Activated CD8-positive, alpha-beta memory T cell treated with anti-CD3 and anti-CD28 coated beads, Interleukin-2, amount 50 U/mL, for 24 hours (primary cell): ENCODE data around the gene OGFR.

ENCODE experiments used
- DNase-seq: peaks from one replicate; pipeline ENCODE4 v3.0.0-alpha.2; 2020; ENCODE audit errors: extremely low read depth

Gene OGFR

DNA sequence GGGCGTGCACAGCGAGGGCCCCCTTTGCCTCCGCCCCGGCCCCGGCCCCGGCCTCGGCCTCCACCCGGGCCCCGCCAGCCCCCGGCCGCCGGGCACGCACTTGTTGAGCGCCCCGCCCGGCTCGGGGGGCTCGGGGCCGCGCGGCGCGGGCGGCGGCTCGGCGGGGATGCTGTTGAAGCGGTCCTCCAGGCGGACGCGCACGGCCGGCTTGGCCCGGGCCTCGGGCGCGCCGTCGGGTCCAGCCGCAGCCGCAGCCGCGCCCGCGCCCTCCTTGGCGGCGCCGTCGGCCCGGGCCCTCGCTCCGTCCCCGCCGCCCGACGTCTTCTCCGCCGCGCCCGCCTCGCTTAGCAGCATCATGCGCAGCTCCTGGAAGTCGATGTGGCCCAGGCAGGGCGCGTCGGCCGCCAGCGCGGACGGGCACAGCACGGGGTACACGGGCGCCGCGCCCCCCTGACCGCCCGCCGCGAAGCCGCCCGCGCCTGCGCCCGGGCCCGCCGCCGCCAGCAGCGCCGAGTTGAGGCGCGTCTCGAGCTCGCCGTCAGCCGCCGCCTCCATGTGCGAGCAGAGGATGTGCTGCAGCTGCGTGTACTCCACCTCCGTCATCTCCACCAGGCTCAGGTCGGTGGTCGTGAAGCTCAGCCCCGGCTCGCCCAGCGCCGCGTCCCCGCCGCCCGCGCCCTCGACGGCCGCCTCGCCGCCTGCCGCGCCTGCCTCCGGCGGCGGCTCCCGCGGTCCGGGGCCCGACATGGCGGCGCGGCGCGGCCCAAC, 56.5 kb downstream of the OGFR start:
- no peak for DNase-seq

DNA sequence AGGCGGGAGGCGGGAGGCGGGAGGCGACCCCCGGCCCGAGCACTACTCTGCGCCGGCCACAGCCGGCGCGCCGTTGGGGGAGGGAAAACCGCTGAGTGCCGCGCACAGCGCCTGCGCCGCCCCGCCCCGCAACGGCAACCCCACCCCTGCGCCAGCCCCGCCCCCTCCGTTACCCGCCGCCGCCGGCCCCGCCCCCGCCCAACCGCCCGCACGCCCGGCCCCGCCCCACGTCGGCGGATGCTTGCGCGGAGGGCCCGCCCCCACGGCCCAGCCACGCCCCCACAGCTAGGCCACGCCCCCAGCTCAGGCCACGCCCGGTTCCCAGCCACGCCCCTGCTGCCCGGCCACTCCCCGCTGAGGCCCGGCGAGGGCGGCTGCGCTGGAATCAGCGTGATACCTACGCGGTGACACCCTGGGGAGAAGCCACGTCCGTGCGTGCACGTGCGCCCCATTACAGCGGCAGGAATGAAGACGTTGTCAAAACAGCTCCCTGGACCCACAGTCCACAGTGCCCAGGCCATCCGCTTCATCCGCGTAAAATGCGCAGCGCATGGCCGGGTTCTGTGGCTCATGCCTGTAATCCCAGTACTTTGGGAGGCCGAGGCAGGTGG, 57.2 kb downstream of the OGFR start, which contains the start of gene TCFL5:
TCFL5 (minus strand) TSS at position 97 of the 611 bp plus-strand sequence. CDS start 152 bp downstream, outside the sequence.
- peak; percentile 73 for DNase-seq
